CD4-positive, alpha-beta T cell treated with Interleukin-6 at 100 ng/mL for 8 hours (primary cell): Measurements from ENCODE around the gene NDUFAF7.
"Not testable (repeated sequence)": the region's sequence is repeated elsewhere in the genome, so short reads cannot be mapped to it uniquely, and the experiment has no call there.

Source experiments
- DNase-seq: peaks from one replicate; pipeline ENCODE4 v3.0.0-alpha.2; 2020; ENCODE audit warnings: mixed read lengths, low spot score

NDUFAF7 gene

GRCh38 chr2:37215250-37215649 is 16.2 kb upstream of the NDUFAF7 start:
- no peak for DNase-seq

GRCh38 chr2:37219046-37219445 is 12.4 kb upstream of the NDUFAF7 start:
- DNase-seq = no peak

- DNase-seq = no peak
Observed at GRCh38 chr2:37223131-37223530, 8.3 kb upstream of the NDUFAF7 start.

DNA sequence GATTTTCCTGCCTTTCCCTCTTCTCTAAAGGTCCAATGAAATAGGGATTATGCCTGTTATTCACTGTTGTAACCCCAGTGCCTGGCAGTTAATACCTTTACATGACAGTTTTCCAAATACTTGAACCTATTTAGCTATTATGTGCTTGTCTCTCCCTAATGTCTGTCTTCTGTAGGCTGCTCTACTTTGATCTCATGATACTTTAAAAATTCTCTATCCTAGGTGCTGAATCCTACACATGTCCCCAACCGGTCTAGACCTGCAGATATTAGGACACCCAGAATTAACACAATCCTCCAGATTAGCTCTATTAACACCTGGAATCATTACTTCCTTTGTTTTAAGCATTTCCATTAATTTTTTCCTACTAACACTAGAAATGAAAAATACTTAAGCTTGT is 7.4 kb upstream of the NDUFAF7 start:
- DNase-seq = no peak

DNA sequence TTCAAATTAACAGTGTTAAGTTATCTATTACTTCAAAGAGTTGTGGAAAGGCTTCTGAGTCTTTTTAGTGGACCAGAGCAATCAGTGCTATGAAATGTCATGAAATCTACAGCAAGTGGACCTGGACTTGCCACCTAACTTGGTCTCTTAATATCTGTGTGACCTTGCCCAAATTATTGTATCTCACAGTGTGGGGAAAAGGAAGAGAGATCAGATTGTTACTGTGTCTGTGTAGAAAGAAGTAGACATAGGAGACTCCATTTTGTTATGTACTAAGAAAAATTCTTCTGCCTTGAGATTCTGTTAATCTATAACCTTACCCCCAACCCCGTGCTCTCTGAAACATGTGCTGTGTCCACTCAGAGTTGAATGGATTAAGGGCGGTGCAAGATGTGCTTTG is 6.3 kb upstream of the NDUFAF7 start:
- DNase-seq = not testable (repeated sequence)

- no peak for DNase-seq
Observed at GRCh38 chr2:37226863-37227262, 4.6 kb upstream of the NDUFAF7 start.

GRCh38 chr2:37228788-37229187 is 2.7 kb upstream of the NDUFAF7 start:
- DNase-seq = no peak

DNA sequence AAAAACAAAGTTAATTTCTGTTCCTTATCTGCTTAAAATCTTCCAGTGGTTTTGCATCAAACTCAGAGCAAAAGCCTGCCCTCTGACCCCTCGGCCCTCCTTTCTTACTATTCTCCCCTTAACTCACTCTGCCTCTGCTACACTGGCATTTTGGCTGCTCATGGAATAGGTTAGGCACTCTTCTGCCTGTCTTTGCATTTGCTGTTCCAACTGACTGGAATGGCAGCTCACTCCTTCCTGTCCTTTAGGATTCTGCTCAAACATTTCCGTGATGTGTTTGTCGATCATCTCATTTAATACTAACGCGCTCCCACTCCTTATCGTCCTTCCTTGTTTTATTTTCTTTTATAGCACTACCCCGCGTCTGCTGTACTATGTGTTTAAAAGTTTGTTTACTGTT is 877 bp upstream of the NDUFAF7 start:
- no peak for DNase-seq

GRCh38 chr2:37232131-37232933 is 874 bp downstream of the NDUFAF7 start:
- no peak for DNase-seq

DNA sequence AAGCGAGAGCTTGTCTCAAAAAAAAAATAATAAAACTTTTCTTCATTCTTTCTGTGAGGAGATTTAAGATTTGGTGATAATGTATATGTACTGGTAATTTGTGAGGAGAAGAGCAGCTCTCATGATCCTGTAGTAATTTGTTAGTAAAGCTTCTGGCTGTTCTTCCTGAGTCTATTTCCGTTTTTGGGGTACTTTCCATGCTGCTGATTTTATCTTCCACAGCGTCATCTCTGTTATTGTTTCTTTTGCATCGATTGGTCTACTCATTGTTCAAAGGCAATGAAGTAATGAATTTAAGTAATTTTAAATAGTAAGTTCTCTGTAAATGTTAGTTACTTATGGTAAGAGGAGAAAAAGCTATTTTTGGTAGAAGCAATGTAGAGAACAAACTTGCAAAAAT is 12.0 kb downstream of the NDUFAF7 start:
- DNase-seq = no peak

GRCh38 chr2:37244017-37244416 is 12.6 kb downstream of the NDUFAF7 start:
- DNase-seq = no peak

DNA sequence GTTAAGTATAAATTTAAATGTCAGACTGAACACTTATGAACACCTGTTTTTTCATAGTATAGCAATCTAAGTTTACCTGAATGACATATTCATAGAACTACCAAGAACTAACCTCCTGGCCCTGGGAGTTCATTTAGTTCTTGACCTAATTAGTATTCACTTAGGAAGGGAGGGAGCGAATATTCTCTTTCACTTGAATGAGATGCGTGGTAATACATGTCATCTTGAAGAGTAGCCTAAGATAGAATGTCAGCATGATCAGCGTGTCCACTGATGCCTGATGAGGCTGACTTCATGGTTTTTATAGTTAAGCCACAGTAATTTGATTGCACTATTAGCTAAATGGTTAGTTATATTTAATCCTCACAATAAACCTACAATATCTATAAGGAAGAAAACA is 13.3 kb downstream of the NDUFAF7 start:
- no peak for DNase-seq

GRCh38 chr2:37246205-37246604 is 14.7 kb downstream of the NDUFAF7 start:
- DNase-seq = no peak

DNA sequence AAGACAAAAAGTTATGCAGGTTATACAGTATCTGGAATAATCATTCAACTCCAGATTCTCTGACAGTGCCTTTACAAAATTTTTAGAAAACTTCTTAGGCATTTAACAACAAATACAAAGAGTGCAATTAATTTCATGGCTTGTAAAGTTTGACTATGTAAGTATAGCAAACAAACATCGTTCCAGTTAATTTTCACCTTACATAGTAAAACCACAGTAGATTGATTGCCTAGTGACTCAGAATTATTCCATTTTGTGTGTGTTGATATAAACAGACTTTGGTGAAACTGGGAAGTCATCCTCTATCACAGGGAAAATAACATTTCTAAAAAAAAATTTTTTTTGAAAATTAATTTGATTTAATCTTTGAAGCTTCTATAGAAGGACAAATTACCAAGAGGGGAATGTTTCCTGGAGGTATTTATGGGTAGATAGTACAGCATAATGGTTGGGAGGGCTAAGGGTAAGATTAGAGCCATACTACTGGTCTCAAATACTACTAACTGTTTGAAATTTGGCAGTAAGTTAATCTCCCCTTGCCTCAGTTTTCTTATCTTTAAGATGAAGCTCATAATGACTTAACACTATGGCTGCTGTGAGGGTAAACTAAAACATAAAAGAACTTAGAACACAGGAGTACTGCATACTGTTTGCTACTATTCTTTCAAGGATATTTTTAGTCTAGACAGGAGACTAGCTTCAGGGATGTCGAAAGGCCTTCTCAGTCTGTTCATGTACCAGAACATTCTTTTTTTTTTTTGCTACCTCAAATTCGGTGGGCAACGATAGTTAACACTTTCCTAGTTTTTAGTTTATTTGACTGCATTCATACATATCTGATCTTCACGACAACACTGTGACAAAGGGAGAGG is 19.6 kb downstream of the NDUFAF7 start:
- no peak for DNase-seq

GRCh38 chr2:37262522-37262921 is 31.1 kb downstream of the NDUFAF7 start:
- DNase-seq = no peak

DNA sequence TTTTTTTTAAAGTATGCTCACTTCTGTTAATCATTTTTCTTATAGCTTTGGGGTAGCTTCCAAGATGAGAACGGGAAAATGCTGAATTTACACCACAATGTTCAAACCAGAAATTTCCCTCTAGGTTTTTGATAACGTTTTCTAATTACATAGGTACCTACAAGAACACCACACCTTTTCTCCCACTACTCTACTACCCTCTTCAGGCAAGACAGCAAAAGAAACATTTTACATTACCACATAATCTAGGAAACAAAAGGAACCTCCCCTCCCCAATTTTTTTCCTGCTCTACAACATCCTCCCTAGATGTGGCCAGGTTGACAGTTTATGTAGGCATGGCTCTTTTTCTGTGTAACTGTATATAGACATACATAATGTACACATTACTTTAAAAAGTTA is 32.4 kb downstream of the NDUFAF7 start:
- no peak for DNase-seq

DNA sequence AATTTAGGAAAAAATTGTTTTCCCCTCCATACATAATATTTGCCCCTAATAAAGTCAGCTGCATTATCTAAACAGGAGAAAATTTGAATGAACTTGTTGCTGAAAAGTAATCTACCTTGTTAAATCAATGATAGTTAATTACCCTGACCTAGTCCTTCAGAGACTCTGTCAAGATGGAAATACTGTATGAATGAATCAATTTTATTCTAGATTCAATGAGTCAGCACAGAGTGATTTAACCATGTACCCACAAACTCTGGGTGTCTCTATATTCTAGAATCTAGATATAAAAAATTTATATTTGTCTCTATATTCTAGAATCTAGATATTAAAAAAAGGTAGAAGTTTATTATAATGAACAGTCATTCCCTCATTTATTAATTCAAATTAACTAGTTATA is 36.2 kb downstream of the NDUFAF7 start:
- no peak for DNase-seq

DNA sequence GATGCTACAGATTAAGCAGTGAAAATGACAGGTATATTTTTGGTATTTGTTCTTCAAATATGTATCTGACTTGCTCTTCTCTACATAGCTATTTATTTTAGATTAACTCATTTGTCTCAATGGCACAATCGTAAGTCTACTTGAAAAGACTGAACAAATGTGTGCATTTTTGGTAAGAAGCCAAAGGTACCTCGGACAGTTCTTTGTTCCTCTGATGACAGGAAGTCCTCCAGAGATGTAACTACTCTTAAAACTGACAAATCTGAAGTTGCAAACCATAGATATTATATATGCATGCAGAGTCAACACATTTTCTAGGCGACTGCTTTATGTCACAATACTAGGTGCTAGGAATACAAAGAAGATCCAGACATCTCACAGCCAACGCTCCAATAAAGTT is 36.7 kb downstream of the NDUFAF7 start:
- DNase-seq = no peak

DNA sequence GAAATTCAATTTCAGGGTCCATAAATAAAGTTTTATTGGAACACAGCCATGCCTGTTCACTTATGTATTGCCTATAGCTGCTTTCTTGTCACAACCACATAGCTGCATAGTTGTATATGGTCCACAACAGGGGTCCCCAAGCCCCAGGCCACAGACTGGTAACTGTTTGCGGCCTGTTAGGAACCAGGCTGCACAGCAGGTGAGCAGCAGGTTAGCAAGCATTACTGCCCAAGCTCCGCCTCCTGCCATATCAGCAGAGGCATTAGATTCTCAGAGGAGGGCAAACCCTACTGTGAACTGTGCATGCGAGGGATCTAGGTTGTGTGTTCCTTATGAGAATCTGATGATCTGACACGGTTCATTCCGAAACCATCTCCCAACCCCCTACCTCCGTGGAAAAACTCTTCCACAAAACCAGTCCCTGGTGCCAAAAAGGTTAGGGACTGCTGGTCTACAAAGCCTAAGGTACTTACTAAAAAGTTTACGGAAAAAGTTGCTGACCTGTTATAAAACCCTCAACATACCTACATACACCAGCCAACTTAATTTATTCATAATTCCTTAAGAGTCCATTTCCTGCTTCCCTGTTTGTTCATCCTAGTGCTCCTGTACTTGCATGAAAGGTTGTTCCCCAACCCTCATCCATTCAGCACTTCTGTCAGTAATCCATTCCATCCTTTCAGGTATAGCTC is 40.1 kb downstream of the NDUFAF7 start:
- DNase-seq = no peak

- no peak for DNase-seq
Observed at GRCh38 chr2:37274359-37274965, 43.0 kb downstream of the NDUFAF7 start.

GRCh38 chr2:37276291-37276690 is 44.8 kb downstream of the NDUFAF7 start:
- DNase-seq = no peak

DNA sequence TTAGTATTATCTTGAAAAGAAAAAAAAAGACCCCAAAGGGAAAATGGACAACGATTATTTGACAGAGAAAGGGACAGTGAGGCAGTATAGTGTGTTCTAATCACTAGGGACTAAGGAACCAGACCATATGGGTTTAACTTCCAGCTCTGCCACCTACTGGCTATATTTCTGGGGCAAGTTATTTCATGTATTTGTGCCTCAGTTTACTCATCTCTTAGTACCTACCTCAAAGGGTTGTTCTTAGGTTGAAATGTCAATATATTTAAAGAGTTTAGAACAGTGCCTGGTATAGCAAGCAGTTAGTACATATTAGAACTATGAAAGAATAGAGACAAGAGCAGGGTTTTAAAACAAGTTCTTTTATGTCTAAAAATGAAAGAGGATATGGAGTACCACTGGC is 50.5 kb downstream of the NDUFAF7 start:
- DNase-seq = no peak
